HT-29 (cell line): Measurements from ENCODE around the gene JUP. TPM values are rescaled to one million over a fixed set of nuclear protein-coding genes. Genes with fewer than 3 reads are reported as not detected.

ENCODE experiments used
- DNase-seq: peaks from one replicate; pipeline ENCODE4 v3.0.0-alpha.2; 2015; ENCODE audit warnings: low spot score
- small RNA-seq: library from RNA; depleted of rRNA; stranded (forward); fragments of <200 nt; gene quantifications from one replicate; pipeline ENCODE3, GENCODE V24; 2014
- total RNA-seq: library from RNA; depleted of rRNA; stranded (reverse); fragments of >200 nt; shearing (Covaris generic); gene quantifications from 2 replicates; pipeline ENCODE4 v1.2.3, GENCODE V29; 2014; rRNA removed

The JUP gene
- total RNA-seq, 1 experiment from 2014 or later: 498 TPM

GRCh38 chr17:41724476-41725050 lies 61.9 kb downstream of the JUP start:
- no peak for DNase-seq

DNA sequence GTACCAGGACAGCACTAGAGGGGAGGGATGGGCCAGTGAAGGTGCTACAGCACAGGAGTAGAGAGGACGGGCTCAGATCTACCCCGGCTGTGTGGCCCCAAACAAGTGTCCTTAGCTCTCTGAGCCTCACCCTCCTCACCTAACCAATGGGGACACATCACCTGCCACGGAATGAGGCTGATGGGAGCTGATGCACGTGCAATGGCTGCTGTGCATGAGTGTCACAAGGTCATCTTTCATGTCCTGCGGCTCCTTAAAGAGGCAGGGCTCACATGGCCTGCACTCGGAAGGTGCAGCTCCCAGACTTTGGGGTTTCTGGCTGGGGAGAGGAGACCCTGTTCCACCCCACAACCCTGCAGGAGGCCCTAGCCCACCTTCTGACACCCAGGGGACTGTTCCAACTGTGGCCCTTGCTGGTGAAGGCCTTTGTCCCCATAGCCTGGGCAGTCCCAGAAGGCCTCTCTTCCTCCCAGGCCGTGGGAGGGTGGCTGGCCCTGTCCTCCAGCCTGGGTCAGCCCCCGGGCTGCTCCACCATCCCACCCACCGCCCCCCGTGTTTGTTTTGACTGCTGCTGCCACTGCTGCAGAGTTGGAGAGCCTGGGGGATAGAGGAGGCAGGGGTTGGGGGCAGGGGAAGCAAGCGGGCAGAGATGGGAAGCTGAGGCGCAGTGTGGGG lies 62.6 kb downstream of the JUP start:
- DNase-seq: no peak

- no peak for DNase-seq
Measured at GRCh38 chr17:41722231-41722630, 64.3 kb downstream of the JUP start.

GRCh38 chr17:41718287-41718645 lies 68.2 kb downstream of the JUP start:
- DNase-seq: no peak

DNA sequence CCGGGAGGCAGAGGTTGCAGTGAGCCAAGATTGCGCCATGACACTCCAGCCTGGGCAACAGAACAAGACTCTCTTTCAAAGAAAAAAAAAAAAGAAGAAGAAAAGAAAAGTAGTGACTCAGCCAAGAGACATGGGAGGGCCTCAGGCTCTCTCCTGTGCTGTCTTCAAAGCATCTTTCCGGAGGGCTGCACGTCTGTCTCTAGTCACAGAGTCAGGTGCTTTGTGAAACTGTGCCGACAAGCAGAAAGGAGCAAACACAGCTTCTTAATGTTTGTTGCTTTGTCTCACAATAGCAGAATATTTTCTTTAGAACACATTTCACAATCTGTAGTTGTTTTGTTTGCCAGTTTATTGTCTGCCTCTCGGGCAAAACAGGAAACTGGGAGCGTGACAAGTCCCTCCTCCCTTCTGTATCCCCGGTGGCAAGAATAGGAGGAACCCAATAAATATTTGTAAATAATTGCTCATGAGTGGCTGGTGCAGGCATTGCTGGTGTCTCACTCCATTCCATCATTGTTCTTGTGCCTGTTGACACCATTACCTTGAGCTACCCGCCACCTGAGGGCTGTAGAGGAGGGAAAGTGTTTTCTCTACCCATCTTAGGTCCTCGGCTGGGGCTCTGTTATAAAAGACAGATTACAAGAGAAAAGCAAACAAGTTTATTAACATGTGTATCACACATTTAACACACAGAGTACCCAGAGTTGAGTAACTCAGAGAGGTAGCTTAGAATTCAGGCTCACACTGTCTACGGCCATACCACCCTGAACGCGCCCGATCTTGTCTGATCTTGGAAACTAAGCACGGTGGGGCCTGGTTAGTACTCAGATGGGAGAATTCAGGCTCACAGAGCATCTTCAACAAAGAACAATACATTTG lies 68.9 kb downstream of the JUP start:
- no peak for DNase-seq

GRCh38 chr17:41711669-41712400 lies 74.7 kb downstream of the JUP start, which contains the start of gene GAST:
GAST (plus strand) TSS chr17:41712331; CDS start chr17:41715437, 3,106 bp downstream.
- DNase-seq: no peak

DNA sequence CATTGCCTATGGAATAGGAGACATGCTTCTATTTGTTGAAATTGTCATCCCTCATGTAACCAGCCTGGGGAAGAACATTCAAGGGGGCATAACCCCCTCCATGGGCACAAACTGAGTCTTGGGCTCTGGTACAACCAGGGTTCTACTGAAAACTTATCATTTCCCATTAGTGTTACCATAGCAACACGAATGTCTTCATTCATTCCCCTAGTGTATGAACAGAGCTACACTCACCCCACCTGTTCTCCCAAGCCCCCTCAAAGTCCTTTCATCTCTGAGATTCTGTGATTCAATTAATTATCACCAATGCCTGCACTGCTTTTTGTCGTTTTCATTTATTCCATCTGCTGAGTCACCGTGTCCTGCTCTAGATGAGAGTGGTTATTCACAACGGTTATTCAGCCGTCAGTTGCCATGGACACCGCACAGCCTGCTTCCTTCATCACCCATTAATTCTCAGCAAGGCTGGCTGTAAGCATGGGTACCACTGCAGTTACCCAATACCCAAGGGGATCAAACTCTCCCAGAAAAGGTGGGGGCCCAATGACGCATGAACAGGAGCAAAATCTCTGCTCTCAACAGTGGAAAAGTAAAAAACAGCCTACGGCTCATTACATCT lies 75.9 kb downstream of the JUP start:
- DNase-seq: no peak

DNA sequence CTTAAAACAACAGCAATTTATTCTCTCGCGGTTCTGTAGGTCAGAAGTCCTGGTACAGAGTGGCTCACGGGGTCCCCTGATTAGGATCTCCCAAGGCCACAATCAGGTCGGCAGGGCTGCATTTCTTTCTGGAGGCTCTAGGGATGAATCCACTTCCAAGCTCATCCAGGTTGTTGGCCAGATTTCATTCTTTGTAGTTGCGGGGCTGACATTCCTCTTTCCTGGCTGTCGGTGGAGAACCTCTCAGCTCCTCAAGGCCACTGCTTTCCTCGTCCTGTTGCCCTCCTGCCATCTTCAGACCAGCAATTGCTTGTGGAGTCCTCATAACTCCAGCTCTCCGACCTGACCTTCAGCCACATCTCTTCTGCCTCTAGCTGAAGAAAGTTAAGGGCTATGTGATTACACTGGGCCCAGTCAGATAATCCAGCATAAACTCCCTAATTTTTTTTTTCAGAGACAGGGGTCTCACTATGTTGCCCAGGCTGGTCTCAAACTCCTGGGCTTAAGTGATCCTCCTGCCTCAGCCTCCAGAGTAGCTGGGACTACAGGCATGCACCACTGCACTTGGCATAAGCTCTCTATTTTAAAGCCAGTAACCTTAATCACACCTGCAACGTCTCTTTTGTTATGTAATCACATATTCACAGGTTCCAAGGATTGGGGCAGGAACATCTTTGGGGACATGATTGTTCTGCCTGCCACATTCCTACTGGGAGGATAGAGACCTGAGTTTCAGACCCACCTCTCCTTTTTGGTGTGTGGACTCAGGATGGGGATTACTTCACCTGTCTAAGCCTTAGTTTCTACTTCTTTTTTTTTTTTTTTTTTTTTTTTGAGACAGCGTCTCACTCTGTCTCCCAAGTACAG lies 78.5 kb downstream of the JUP start:
- DNase-seq: no peak

DNA sequence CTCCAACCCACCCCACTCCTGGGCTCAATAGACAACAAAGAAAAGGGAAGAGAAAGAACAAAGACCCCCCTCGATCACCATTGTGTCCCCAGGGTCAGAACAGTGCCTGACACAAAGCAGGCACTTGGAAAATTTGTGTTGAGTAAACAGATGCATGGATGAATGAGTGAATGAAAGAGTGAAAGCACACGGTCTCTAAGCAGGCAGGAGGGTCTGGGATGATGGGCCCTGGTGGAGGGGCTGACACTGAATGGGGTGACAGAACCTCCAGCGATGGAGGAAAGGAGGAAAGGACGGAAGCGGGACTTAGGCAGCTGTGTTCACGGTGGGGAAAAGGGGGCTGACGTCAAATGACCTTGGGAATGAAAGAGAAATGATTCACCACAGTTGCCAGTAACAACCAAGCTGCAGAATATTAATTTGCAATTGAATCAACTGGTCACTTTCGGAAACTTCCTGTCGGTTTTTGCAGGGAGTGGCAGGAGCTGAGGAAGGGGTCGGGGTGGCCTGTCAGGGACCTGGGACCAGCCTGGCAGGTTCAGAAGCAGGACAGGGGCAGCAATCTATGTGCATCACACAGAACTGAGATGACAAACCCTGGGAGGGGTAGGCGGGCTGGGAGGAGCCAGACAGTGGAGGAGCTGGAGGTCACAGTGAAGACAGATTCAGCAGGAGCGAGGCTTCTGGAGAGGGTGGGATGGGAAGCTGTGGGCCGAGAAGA lies 81.1 kb downstream of the JUP start:
- no peak for DNase-seq

Small RNA genes lying within 50 kb of the gene (small RNA-seq; reads per million reads assigned to genes)
- gene RN7SL399P: not detected
- 2.2 reads per million, percentile 67 among the genes with 10 or more reads in this experiment for gene RNA5SP442

Other genes with a start within 250 kb of the JUP start
- gene KRT9, start 214.7 kb downstream of the JUP start, total RNA-seq: not detected in 2 replicates
- gene KRT14, start 199.8 kb downstream of the JUP start, total RNA-seq: not detected in 2 replicates
- gene KRT16, start 173.9 kb downstream of the JUP start, total RNA-seq: 0.38 and 2.1 TPM in 2 replicates
- gene KRT17, start 162.1 kb downstream of the JUP start, total RNA-seq: 286 and 297 TPM in 2 replicates
- gene EIF1, start 97.8 kb downstream of the JUP start, total RNA-seq: 81.6 and 91.6 TPM in 2 replicates
- gene GAST, start 74.4 kb downstream of the JUP start, total RNA-seq: not detected in 2 replicates
- not detected in 2 replicates for gene HAP1, start 52.1 kb downstream of the JUP start, total RNA-seq
- gene P3H4, start 25.2 kb upstream of the JUP start, total RNA-seq: 45.2 and 54.7 TPM in 2 replicates
- gene FKBP10, start 26.3 kb upstream of the JUP start, total RNA-seq: 52.4 and 68.0 TPM in 2 replicates
- 35.8 and 39.0 TPM in 2 replicates for gene NT5C3B, start 49.5 kb upstream of the JUP start, total RNA-seq
- not detected in 2 replicates for gene KLHL10, start 51.1 kb upstream of the JUP start, total RNA-seq
- 23.4 and 25.1 TPM in 2 replicates for gene KLHL11, start 78.7 kb upstream of the JUP start, total RNA-seq
- 185 and 194 TPM in 2 replicates for gene ACLY, start 132.2 kb upstream of the JUP start, total RNA-seq
- 0.55 and 0.64 TPM in 2 replicates for gene ODAD4, start 143.9 kb upstream of the JUP start, total RNA-seq
- 73.2 and 88.3 TPM in 2 replicates for gene CNP, start 180.1 kb upstream of the JUP start, total RNA-seq
- gene DNAJC7, start 230.7 kb upstream of the JUP start, total RNA-seq: 49.1 and 52.8 TPM in 2 replicates
- gene NKIRAS2, start 233.4 kb upstream of the JUP start, total RNA-seq: 50.1 and 62.1 TPM in 2 replicates